GM19395 (cell line): ENCODE results near the gene CES1.
"Not testable (repeated sequence)": the region's sequence is repeated elsewhere in the genome, so short reads cannot be mapped to it uniquely, and the experiment has no call there.

ENCODE experiments used
- ATAC-seq: cut with Tn5 transposase; IDR thresholded peaks from one replicate; pipeline ENCODE4 v1.9.1; 2021; ENCODE audit warnings: mild to moderate bottlenecking, moderate library complexity; ENCODE audit not compliant: unreplicated experiment

The CES1 gene

GRCh38 chr16:55792934-55793374 lies 39.9 kb downstream of the CES1 start:
- not testable (repeated sequence) for ATAC-seq

- not testable (repeated sequence) for ATAC-seq
Observed at GRCh38 chr16:55791512-55791911, 41.4 kb downstream of the CES1 start.

GRCh38 chr16:55790240-55790639 lies 42.7 kb downstream of the CES1 start:
- ATAC-seq, result not testable (repeated sequence)

GRCh38 chr16:55782793-55783091 lies 50.2 kb downstream of the CES1 start:
- not testable (repeated sequence) for ATAC-seq

- ATAC-seq, result not testable (repeated sequence)
Observed at GRCh38 chr16:55782091-55782792, 50.7 kb downstream of the CES1 start.

- ATAC-seq, result not testable (repeated sequence)
Observed at GRCh38 chr16:55781456-55781855, 51.4 kb downstream of the CES1 start.

- not testable (repeated sequence) for ATAC-seq
Observed at GRCh38 chr16:55780095-55780407, 52.8 kb downstream of the CES1 start.

- ATAC-seq, result no peak
Observed at GRCh38 chr16:55779402-55780094, 53.3 kb downstream of the CES1 start.

GRCh38 chr16:55778757-55779156 lies 54.1 kb downstream of the CES1 start:
- no peak for ATAC-seq

- no peak for ATAC-seq
Observed at GRCh38 chr16:55775857-55776256, 57.0 kb downstream of the CES1 start.

- ATAC-seq, result no peak
Observed at GRCh38 chr16:55773859-55774549, 58.9 kb downstream of the CES1 start.

- ATAC-seq, result no peak
Observed at GRCh38 chr16:55765161-55765560, 67.7 kb downstream of the CES1 start.

GRCh38 chr16:55760310-55761001 lies 72.4 kb downstream of the CES1 start:
- no peak for ATAC-seq

- ATAC-seq, result not testable (repeated sequence)
Observed at GRCh38 chr16:55759965-55760309, 73.0 kb downstream of the CES1 start.

- ATAC-seq, result not testable (repeated sequence)
Observed at GRCh38 chr16:55757595-55758527, 75.0 kb downstream of the CES1 start.

GRCh38 chr16:55756963-55757362 lies 75.9 kb downstream of the CES1 start:
- no peak for ATAC-seq

- ATAC-seq, result no peak
Observed at GRCh38 chr16:55754056-55754455, 78.8 kb downstream of the CES1 start.

GRCh38 chr16:55753145-55753631 lies 79.7 kb downstream of the CES1 start:
- not testable (repeated sequence) for ATAC-seq
